Measurements from ENCODE around the gene EPB41. TPM values are rescaled to one million over a fixed set of nuclear protein-coding genes. Genes with fewer than 3 reads are reported as not detected.
"Not testable (repeated sequence)": the region's sequence is repeated elsewhere in the genome, so short reads cannot be mapped to it uniquely, and the experiment has no call there.

Gene EPB41
- total and polyA plus RNA-seq, 5 experiments from 2014 or later, result 84.1 to 328 (median 99.9) TPM

GRCh38 chr1:29105822-29106221 is 191.5 kb downstream of the EPB41 start:
- Mint-ChIP-seq H3K9me3 (no peaks in the 10 kb centered on the region), H3K36me3 (peaks cover 0 to 72% (median 13%) of the 10 kb centered on the region in 3 donors), H3K27me3 (no peaks in the 10 kb centered on the region), H3K4me3 (peak overlapping the region in 1 of 10 donors; percentile 1), H3K27ac (no peak overlapping the region), H3K4me1 (no peaks in the 10 kb centered on the region)
- DNase-seq (no peak), ATAC-seq (no peak)
- POLR2A ChIA-PET, result interaction anchor here (0.5 kb wide), 1 partner anchor 561 kb away, joined by 3 read pairs; no protein-coding TSS in a partner anchor

GRCh38 chr1:29108041-29108440 is 193.7 kb downstream of the EPB41 start:
- peaks cover 6 to 76% (median 20%) of the 10 kb centered on the region in 3 donors for H3K36me3 Mint-ChIP-seq
- not testable (repeated sequence) for H3K9me3 Mint-ChIP-seq, ATAC-seq, H3K27ac Mint-ChIP-seq, DNase-seq, H3K27me3 Mint-ChIP-seq, H3K4me1 Mint-ChIP-seq, H3K4me3 Mint-ChIP-seq
- POLR2A ChIA-PET, result interaction anchor here (1.2 kb wide), 1 partner anchor 12 kb away, joined by 3 read pairs; no protein-coding TSS in a partner anchor

GRCh38 chr1:29112705-29113412 is 198.5 kb downstream of the EPB41 start:
- Mint-ChIP-seq H3K27ac (peak overlapping the region in 1 of 10 donors; percentile 68), H3K36me3 (peaks cover 6 to 92% (median 39%) of the 10 kb centered on the region in 3 donors), H3K4me1 (peaks cover 0 to 2% (median 0%) of the 10 kb centered on the region in 4 donors), H3K4me3 (no peak overlapping the region), H3K27me3 (no peaks in the 10 kb centered on the region), H3K9me3 (no peaks in the 10 kb centered on the region)
- DNase-seq (no peak), ATAC-seq (no peak)
- POLR2A ChIA-PET, result no interaction called here

GRCh38 chr1:29113413-29114117 is 199.2 kb downstream of the EPB41 start:
- Mint-ChIP-seq H3K27me3 (no peaks in the 10 kb centered on the region), H3K36me3 (peaks cover 6 to 96% (median 38%) of the 10 kb centered on the region in 3 donors), H3K27ac (peak overlapping the region in 3 of 10 donors; percentile 6 to 47 (median 7)), H3K4me1 (peaks cover 0 to 2% (median 0%) of the 10 kb centered on the region in 4 donors), H3K4me3 (no peak overlapping the region), H3K9me3 (no peaks in the 10 kb centered on the region)
- POLR2A ChIA-PET, result no interaction called here
- ATAC-seq (no peak), DNase-seq (no peak)

GRCh38 chr1:29114654-29115053 is 200.3 kb downstream of the EPB41 start:
- H3K36me3 Mint-ChIP-seq, result peaks cover 6 to 93% (median 36%) of the 10 kb centered on the region in 3 donors
- DNase-seq (no peak), ATAC-seq (no peak)
- H3K9me3 Mint-ChIP-seq, result no peaks in the 10 kb centered on the region
- no peak overlapping the region for H3K4me3 Mint-ChIP-seq
- POLR2A ChIA-PET, result no interaction called here
- H3K4me1 Mint-ChIP-seq, result peaks cover 0 to 2% (median 0%) of the 10 kb centered on the region in 4 donors
- H3K27me3 Mint-ChIP-seq, result no peaks in the 10 kb centered on the region
- no peak overlapping the region for H3K27ac Mint-ChIP-seq

GRCh38 chr1:29117381-29117780 is 203.0 kb downstream of the EPB41 start:
- no peak overlapping the region for H3K4me3 Mint-ChIP-seq
- POLR2A ChIA-PET, result no interaction called here
- H3K27ac Mint-ChIP-seq, result peak overlapping the region in 2 of 10 donors; percentile 41 to 72
- ATAC-seq (no peak), DNase-seq (no peak)
- no peaks in the 10 kb centered on the region for H3K9me3 Mint-ChIP-seq
- H3K27me3 Mint-ChIP-seq, result peaks cover 0 to 1% (median 0%) of the 10 kb centered on the region in 5 donors
- H3K36me3 Mint-ChIP-seq, result peaks cover under 1 to 70% (median 26%) of the 10 kb centered on the region in 3 donors
- H3K4me1 Mint-ChIP-seq, result peaks cover 0 to 2% (median 0%) of the 10 kb centered on the region in 4 donors

GRCh38 chr1:29119121-29119929 is 205.0 kb downstream of the EPB41 start:
- Mint-ChIP-seq H3K4me1 (peaks cover 2 to 8% (median 6%) of the 10 kb centered on the region in 4 donors), H3K27me3 (peaks cover 0 to 11% (median 0%) of the 10 kb centered on the region in 5 donors), H3K27ac (peak overlapping the region in 1 of 10 donors; percentile 88), H3K4me3 (no peak overlapping the region), H3K36me3 (peaks cover 0 to 50% (median 19%) of the 10 kb centered on the region in 3 donors), H3K9me3 (no peaks in the 10 kb centered on the region)
- DNase-seq (no peak), ATAC-seq (no peak)
- POLR2A ChIA-PET, result no interaction called here

- peaks cover 3 to 12% (median 8%) of the 10 kb centered on the region in 4 donors for H3K4me1 Mint-ChIP-seq
- H3K27me3 Mint-ChIP-seq, result peaks cover under 1 to 17% (median 4%) of the 10 kb centered on the region in 5 donors
- POLR2A ChIA-PET, result interaction anchor here (1.4 kb wide), 2 partner anchors 37 to 62 kb away, joined by 3 to 5 read pairs; partner anchors contain the start of gene SRSF4
- ATAC-seq (no peak), DNase-seq (peak in 1 of 10 donors; percentile 11)
- peak overlapping the region in 1 of 10 donors; percentile 19 for H3K27ac Mint-ChIP-seq
- H3K36me3 Mint-ChIP-seq, result peaks cover 0 to 43% (median 19%) of the 10 kb centered on the region in 3 donors
- H3K4me3 Mint-ChIP-seq, result peak overlapping the region in 7 of 10 donors; percentile 7 to 74 (median 19)
- no peaks in the 10 kb centered on the region for H3K9me3 Mint-ChIP-seq
Measured at GRCh38 chr1:29120367-29120766, 206.0 kb downstream of the EPB41 start.

- Mint-ChIP-seq H3K4me3 (peak overlapping the region in 7 of 10 donors; percentile 7 to 68 (median 36)), H3K27ac (peak overlapping the region in 2 of 10 donors; percentile 19 to 49), H3K4me1 (peaks cover 10 to 18% (median 13%) of the 10 kb centered on the region in 4 donors), H3K9me3 (no peaks in the 10 kb centered on the region), H3K27me3 (peaks cover 7 to 23% (median 10%) of the 10 kb centered on the region in 5 donors), H3K36me3 (peaks cover 0 to 42% (median 15%) of the 10 kb centered on the region in 3 donors)
- DNase-seq, result peak; percentile 42 to 74 (median 60)
- POLR2A ChIA-PET, result interaction anchor here (0.9 to 1.4 kb wide), 3 partner anchors 14 to 61 kb away, joined by 3 to 5 read pairs (median 3); partner anchors contain the start of gene SRSF4
- ATAC-seq, result peak; percentile 69 to 83
Measured at GRCh38 chr1:29120947-29121485, 206.6 kb downstream of the EPB41 start.

GRCh38 chr1:29121516-29121935 is 207.2 kb downstream of the EPB41 start:
- DNase-seq (peak in 3 of 10 donors; percentile 7 to 22 (median 10)), ATAC-seq (peak; percentile 14 to 19)
- POLR2A ChIA-PET, result interaction anchor here (0.9 to 1.4 kb wide), 4 partner anchors 14 to 237 kb away, joined by 3 to 5 read pairs (median 4); partner anchors contain the start of gene SRSF4
- Mint-ChIP-seq H3K27ac (no peak overlapping the region), H3K4me1 (peaks cover 11 to 19% (median 13%) of the 10 kb centered on the region in 4 donors), H3K4me3 (peak overlapping the region in 3 of 10 donors; percentile 36 to 77 (median 45)), H3K36me3 (peaks cover 0 to 37% (median 10%) of the 10 kb centered on the region in 3 donors), H3K9me3 (no peaks in the 10 kb centered on the region), H3K27me3 (peaks cover 8 to 27% (median 12%) of the 10 kb centered on the region in 5 donors)

- POLR2A ChIA-PET, result interaction anchor here (0.6 to 1.4 kb wide), 4 partner anchors 13 to 237 kb away, joined by 3 to 4 read pairs (median 3); no protein-coding TSS in a partner anchor
- H3K9me3 Mint-ChIP-seq, result no peaks in the 10 kb centered on the region
- ATAC-seq (no peak), DNase-seq (peak in 4 of 10 donors; percentile 9 to 25 (median 14))
- peak overlapping the region in 7 of 10 donors; percentile 32 to 77 (median 53) for H3K4me3 Mint-ChIP-seq
- peaks cover 8 to 28% (median 12%) of the 10 kb centered on the region in 5 donors for H3K27me3 Mint-ChIP-seq
- H3K4me1 Mint-ChIP-seq, result peaks cover 11 to 19% (median 13%) of the 10 kb centered on the region in 4 donors
- peak overlapping the region in 1 of 10 donors; percentile 67 for H3K27ac Mint-ChIP-seq
- H3K36me3 Mint-ChIP-seq, result peaks cover 0 to 31% (median 9%) of the 10 kb centered on the region in 3 donors
Measured at GRCh38 chr1:29121936-29122681, 207.7 kb downstream of the EPB41 start.

Measured in naive thymus-derived CD8-positive, alpha-beta T cell (primary cell).